AG09309 (cell line): Measurements from ENCODE around the gene MYMK.

ENCODE experiments used
- DNase-seq: peaks from one replicate; pipeline ENCODE4 v3.0.0-alpha.2; 2010; ENCODE audit warnings: low read depth
- H3K4me3 ChIP-seq: 2 replicates; pipeline ENCODE4 v1.5.1; 2011; ENCODE audit warnings: mild to moderate bottlenecking, low read depth, low read length, moderate library complexity; ENCODE audit not compliant: control insufficient read depth
- TF ChIP-seq, protein P1 (sequence below): IDR thresholded peaks from 2 replicates; pipeline ENCODE4 v1.5.1; 2011; ENCODE audit warnings: mild to moderate bottlenecking, low read depth, low read length, inconsistent platforms; ENCODE audit not compliant: insufficient read depth, control insufficient read depth; ENCODE audit errors: missing control alignments

MYMK gene

GRCh38 chr9:133473743-133474142 is 51.0 kb downstream of the MYMK start:
- TF ChIP-seq, protein P1, sequence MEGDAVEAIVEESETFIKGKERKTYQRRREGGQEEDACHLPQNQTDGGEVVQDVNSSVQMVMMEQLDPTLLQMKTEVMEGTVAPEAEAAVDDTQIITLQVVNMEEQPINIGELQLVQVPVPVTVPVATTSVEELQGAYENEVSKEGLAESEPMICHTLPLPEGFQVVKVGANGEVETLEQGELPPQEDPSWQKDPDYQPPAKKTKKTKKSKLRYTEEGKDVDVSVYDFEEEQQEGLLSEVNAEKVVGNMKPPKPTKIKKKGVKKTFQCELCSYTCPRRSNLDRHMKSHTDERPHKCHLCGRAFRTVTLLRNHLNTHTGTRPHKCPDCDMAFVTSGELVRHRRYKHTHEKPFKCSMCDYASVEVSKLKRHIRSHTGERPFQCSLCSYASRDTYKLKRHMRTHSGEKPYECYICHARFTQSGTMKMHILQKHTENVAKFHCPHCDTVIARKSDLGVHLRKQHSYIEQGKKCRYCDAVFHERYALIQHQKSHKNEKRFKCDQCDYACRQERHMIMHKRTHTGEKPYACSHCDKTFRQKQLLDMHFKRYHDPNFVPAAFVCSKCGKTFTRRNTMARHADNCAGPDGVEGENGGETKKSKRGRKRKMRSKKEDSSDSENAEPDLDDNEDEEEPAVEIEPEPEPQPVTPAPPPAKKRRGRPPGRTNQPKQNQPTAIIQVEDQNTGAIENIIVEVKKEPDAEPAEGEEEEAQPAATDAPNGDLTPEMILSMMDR, result no peak
- no peak overlapping the region for H3K4me3 ChIP-seq
- no peak for DNase-seq

DNA sequence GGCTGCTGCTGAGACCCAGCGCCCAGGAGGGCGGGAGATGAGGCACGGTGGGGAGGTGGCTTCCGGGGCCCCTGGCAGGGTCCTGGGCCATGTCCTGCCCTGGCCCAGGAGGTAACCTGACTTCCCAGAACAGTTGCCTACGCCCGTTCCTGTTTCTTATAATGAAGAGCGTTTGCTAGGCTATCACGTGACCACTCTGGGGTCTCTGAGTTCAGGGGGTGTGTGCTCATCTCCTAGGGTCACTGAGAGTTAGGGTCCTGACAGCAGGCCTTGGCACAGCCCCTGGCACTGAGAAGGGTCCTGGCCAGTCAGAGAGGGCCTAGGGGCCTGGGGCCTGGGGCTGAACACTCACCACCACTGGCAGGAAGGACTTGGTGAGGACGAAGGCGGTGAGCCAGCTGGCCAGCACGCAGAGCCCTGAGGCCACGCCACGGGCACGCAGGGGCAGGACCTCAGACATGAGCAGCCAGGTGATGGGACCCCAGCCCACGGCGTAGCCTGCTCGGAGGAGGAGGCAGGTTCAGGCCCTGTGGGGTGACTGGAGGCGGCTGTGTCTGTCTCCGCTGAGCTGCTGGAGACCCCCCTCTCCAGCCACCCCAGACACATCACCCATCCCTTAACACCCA is 51.9 kb downstream of the MYMK start:
- no peak for DNase-seq
- TF ChIP-seq, protein P1, result no peak
- no peak overlapping the region for H3K4me3 ChIP-seq

GRCh38 chr9:133472277-133472645 is 52.5 kb downstream of the MYMK start:
- TF ChIP-seq, protein P1, result no peak
- no peak overlapping the region for H3K4me3 ChIP-seq
- DNase-seq, result no peak

GRCh38 chr9:133471551-133472276 is 53.0 kb downstream of the MYMK start:
- TF ChIP-seq, protein P1, result no peak
- no peak overlapping the region for H3K4me3 ChIP-seq
- DNase-seq, result no peak

DNA sequence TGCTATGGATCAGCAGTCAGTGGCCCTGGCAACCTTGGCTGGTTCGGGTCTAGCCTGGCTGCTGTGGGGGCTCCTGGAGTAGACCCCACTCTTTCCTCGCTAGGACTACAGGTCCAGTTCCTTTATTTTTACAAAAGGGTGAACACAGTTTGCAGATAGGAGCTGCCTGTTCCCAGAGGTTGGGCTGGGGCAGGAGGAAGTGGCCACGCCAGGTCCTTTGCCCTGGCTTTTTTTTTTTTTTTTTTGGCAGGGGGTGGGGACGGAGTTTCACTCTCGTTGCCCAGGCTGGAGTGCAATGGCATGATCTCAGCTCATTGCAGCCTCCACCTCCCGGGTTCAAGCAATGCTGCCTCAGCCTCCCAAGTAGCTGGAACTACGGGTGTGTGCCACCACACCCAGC is 53.8 kb downstream of the MYMK start:
- H3K4me3 ChIP-seq, result no peak overlapping the region
- DNase-seq, result no peak
- TF ChIP-seq, protein P1, result no peak

GRCh38 chr9:133470427-133470924 is 54.3 kb downstream of the MYMK start:
- no peak for DNase-seq
- no peak overlapping the region for H3K4me3 ChIP-seq
- TF ChIP-seq, protein P1, result no peak
